Mucosa of descending colon (tissue), 3 donors: ENCODE measurements around the gene IFT52. TPM values are rescaled to one million over a fixed set of nuclear protein-coding genes. Genes with fewer than 3 reads are reported as not detected.
"Not testable (repeated sequence)": the region's sequence is repeated elsewhere in the genome, so short reads cannot be mapped to it uniquely, and the experiment has no call there.

ENCODE experiments used
- ATAC-seq: fragments of 200-7000 bp; cut with Tn5 transposase; one replicate; pipeline ENCODE4 v1.9.1; 2020; ENCODE audit warnings: mild to moderate bottlenecking, moderate library complexity
- DNase-seq, 3 donors: peaks; one replicate each; pipeline ENCODE4 v3.0.0-alpha.2; 2020
- H3K36me3 ChIP-seq: fragments of 200-600 bp; one replicate; pipeline ENCODE4 v1.8.0; 2021; ENCODE audit warnings: low read depth, mild to moderate bottlenecking
- H3K4me1 ChIP-seq: fragments of 200-600 bp; one replicate; pipeline ENCODE4 v1.8.0; 2021; ENCODE audit warnings: low read depth, mild to moderate bottlenecking
- H3K4me3 ChIP-seq: fragments of 200-600 bp; one replicate; pipeline ENCODE4 v1.8.0; 2021; ENCODE audit warnings: mild to moderate bottlenecking
- H3K9me3 ChIP-seq: fragments of 200-600 bp; one replicate; pipeline ENCODE4 v1.8.0; 2021; ENCODE audit warnings: mild to moderate bottlenecking
- intact Hi-C, 2 donors: fragments of 100-400 bp; cut with DNase I in 1 of 2; cut with micrococcal nuclease in 1 of 2; formaldehyde crosslinking; loops; one replicate each; pipeline versions ENCODE4 v1.11.0 to v1.11.1; 2022; cut with DNase I, micrococcal nuclease
- total RNA-seq, 3 donors: library from RNA; stranded (reverse); fragmentation: NEBNext Ultra II Directional in 2 of 3; extraction: Animal tissue kit (Norgen Biotek cat#: 25700) in 2 of 3; gene quantifications; one replicate each; pipeline versions ENCODE4 v1.2.1 to v1.2.4, GENCODE V29; 2021 to 2023
- TF ChIP-seq, protein P1 (sequence below): fragments of 200-600 bp; IDR thresholded peaks from one replicate; pipeline ENCODE4 v1.8.0; 2022; ENCODE audit warnings: antibody characterized with exemption, mild to moderate bottlenecking
- donor health status: DM: no; HTN: no; CAD: no; lungs with moderate emphysema.
- donor health status: DM: no; HTN: no; CAD: no.
- donor health status: DM: no; HTN: yes; CAD: no.

Gene IFT52
- total RNA-seq, 3 donors from 2014 or later: 19.5 to 24.1 (median 22.8) TPM

DNA sequence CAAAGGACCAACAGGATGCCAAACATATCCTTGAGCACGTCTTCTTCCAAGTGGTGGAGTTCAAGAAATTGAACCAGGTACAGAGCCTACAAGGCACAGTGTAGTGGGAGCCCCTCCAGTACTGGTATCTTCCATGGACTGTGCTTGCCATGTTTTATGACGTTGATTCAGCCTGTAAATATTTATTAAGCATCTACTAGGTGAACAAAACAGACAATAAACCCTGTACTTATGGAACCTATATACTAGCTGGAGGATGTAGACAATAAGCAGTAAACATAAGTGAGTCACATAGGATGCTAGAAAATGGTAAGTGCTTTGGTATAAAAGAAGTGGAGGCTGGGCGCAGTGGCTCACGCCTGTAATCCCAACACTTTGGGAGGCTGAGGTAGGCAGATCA is 51.8 kb downstream of the IFT52 start:
- no peaks in the 10 kb centered on the region for H3K36me3 ChIP-seq
- no peaks in the 10 kb centered on the region for H3K4me1 ChIP-seq
- intact Hi-C loops: no loop called here
- no peaks in the 10 kb centered on the region for H3K9me3 ChIP-seq
- no peak overlapping the region for H3K4me3 ChIP-seq
- DNase-seq (no peak), ATAC-seq (peak; percentile 74)
- TF ChIP-seq, protein P1, sequence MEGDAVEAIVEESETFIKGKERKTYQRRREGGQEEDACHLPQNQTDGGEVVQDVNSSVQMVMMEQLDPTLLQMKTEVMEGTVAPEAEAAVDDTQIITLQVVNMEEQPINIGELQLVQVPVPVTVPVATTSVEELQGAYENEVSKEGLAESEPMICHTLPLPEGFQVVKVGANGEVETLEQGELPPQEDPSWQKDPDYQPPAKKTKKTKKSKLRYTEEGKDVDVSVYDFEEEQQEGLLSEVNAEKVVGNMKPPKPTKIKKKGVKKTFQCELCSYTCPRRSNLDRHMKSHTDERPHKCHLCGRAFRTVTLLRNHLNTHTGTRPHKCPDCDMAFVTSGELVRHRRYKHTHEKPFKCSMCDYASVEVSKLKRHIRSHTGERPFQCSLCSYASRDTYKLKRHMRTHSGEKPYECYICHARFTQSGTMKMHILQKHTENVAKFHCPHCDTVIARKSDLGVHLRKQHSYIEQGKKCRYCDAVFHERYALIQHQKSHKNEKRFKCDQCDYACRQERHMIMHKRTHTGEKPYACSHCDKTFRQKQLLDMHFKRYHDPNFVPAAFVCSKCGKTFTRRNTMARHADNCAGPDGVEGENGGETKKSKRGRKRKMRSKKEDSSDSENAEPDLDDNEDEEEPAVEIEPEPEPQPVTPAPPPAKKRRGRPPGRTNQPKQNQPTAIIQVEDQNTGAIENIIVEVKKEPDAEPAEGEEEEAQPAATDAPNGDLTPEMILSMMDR: no peak

DNA sequence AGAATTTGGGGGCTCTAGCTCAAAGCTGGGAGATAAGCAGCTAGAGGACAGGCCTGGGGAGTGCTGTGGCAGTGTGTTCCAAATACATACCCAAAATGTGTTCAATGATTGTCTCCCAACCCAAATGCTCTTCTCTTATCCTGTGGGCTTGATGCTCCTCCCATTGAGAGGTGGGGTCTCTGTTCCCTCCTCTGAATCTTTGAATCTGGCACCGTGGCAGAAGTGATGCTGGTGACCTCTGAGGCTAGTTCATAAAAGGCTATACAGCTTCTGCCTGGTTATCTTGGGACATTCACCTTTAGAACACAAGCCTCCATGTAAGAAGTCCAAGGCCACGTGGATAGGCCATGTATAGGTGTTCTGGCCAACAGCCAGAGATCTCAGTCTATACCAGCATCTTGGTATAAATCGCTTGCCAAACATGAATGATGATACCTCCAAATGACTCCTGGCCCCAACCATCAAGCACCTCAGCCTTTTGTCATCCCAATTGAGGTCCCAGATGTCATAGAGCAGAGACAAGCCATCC is 60.3 kb downstream of the IFT52 start:
- no peak for DNase-seq
- intact Hi-C loops: no loop called here

DNA sequence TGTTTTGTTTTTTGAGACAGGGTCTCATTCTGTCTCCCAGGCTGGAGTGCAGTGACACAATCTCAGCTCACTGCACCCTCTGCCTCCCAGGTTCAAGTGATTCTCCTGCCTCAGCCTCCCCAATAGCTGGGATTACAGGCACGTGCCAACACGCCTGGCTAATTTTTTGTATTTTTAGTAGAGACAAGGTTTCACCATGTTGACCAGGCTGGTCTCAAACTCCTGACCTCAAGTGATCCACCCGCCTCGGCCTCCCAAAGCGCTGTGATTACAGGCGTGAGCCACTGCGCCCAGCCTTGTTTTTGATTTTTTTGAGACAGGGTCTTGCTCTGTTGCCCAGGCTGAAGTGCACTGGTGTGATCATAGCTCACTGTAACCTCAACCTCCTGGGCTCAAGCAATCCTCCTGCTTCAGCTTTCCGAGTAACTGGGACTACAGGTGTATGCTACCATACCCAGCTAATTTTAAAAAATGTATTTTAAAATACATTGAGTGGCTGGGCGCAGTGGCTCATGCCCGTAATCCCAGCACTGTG is 61.0 kb downstream of the IFT52 start:
- H3K9me3 ChIP-seq, H3K4me1 ChIP-seq, H3K4me3 ChIP-seq, ATAC-seq, DNase-seq, H3K36me3 ChIP-seq, intact Hi-C loops: not testable (repeated sequence)

More for the DNA sequence above, 60.3 kb downstream of the IFT52 start:
- no peak for ATAC-seq
- Histone ChIP-seq H3K4me3 (no peak overlapping the region), H3K36me3 (no peaks in the 10 kb centered on the region), H3K9me3 (no peaks in the 10 kb centered on the region), H3K4me1 (no peaks in the 10 kb centered on the region)
- TF ChIP-seq, protein P1: no peak

DNA sequence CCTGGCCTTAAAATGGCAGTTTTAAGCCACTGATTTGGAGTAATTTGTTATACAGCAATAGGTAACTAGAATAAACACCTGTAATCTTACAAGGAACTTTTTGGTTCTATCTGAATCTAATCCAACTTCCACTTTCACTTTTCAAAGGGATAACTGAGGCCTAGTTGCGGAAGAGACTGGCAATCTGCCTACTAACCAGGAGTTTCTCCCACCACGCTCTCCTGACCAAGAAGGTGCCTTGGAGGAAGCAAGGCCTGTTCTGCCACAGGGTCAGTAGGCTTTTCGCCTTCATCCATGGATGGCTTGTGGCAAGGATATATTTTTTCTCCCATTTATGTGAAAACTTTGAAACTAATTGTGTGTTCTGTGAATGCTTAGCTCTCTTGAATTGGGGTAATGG is 63.2 kb downstream of the IFT52 start:
- Histone ChIP-seq H3K9me3 (no peaks in the 10 kb centered on the region), H3K4me1 (peaks cover 4% of the 10 kb centered on the region), H3K4me3 (no peak overlapping the region), H3K36me3 (no peaks in the 10 kb centered on the region)
- ATAC-seq: peak; percentile 44
- intact Hi-C loops: no loop called here
- peak in 1 of 3 donors; percentile 31 for DNase-seq
- TF ChIP-seq, protein P1: no peak

DNA sequence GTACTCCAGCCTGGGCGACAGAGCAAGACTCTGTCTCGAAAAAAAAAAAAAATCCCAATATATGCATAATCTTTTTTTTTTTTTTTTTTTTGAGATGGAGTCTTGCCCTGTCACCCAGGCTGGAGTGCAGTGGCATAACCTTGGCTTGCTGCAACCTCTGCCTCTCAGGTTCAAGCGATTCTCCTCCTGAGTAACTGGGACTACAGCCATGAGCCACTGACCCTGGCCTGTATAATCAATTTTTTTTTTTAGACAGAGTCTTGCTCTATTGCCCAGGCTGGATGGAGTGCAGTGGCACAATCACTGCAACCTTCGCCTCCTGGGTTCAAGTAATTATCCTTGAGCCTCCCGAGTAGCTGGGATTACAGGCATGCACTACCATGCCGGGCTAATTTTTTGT is 64.4 kb downstream of the IFT52 start:
- H3K9me3 ChIP-seq, H3K36me3 ChIP-seq, ATAC-seq, DNase-seq, intact Hi-C loops, H3K4me1 ChIP-seq, H3K4me3 ChIP-seq: not testable (repeated sequence)

DNA sequence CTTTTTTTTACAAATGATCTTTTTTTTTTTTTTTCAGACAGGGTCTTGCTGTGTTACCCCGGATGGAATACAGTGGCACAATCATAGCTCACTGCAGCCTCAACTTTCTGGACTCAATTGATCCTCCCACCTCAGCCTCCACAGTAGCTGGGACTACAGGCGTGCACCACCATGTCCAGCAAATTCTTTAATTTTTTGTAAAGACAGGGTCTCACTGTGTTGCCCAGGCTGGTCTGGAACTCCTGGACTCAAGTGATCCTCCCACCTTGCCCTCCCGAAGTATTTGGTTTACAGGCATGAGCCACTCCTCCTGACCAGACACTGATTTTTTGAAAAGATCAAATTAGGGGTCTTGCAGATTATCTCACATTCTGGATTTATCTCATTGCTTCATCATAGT is 65.2 kb downstream of the IFT52 start:
- Histone ChIP-seq H3K9me3 (no peaks in the 10 kb centered on the region), H3K4me1 (peaks cover 4% of the 10 kb centered on the region), H3K36me3 (no peaks in the 10 kb centered on the region), H3K4me3 (no peak overlapping the region)
- intact Hi-C loops: no loop called here
- DNase-seq (no peak), ATAC-seq (no peak)
- TF ChIP-seq, protein P1: no peak
